Measurements from ENCODE around the gene ENTPD3.
A peak's percentile ranks its signal among the peaks of the same experiment; 100 is the strongest.
"Not testable (repeated sequence)": the region's sequence is repeated elsewhere in the genome, so short reads cannot be mapped to it uniquely, and the experiment has no call there.

ENTPD3 gene

GRCh38 chr3:40407611-40408010, 20.6 kb downstream of the ENTPD3 start:
- DNase-seq: no peak

GRCh38 chr3:40414270-40414669, 27.3 kb downstream of the ENTPD3 start:
- no peak for DNase-seq

- no peak for DNase-seq
Measured at GRCh38 chr3:40417845-40418543, 31.0 kb downstream of the ENTPD3 start.

- DNase-seq: no peak
Measured at GRCh38 chr3:40422861-40423260, 35.9 kb downstream of the ENTPD3 start.

- DNase-seq: no peak
Measured at GRCh38 chr3:40427045-40427669, 40.2 kb downstream of the ENTPD3 start.

- no peak for DNase-seq
Measured at GRCh38 chr3:40432793-40433192, 45.8 kb downstream of the ENTPD3 start.

- no peak for DNase-seq
Measured at GRCh38 chr3:40437889-40438288, 50.9 kb downstream of the ENTPD3 start.

GRCh38 chr3:40445062-40445461, 58.1 kb downstream of the ENTPD3 start:
- DNase-seq: no peak

GRCh38 chr3:40445880-40446279, 58.9 kb downstream of the ENTPD3 start:
- no peak for DNase-seq

GRCh38 chr3:40450438-40450837, 63.5 kb downstream of the ENTPD3 start:
- DNase-seq: no peak

GRCh38 chr3:40451551-40451950, 64.6 kb downstream of the ENTPD3 start:
- DNase-seq: no peak

GRCh38 chr3:40452057-40452456, 65.1 kb downstream of the ENTPD3 start:
- no peak for DNase-seq

- DNase-seq: no peak
Measured at GRCh38 chr3:40452562-40452875, 65.5 kb downstream of the ENTPD3 start.

- DNase-seq: peak; percentile 99
Measured at GRCh38 chr3:40452876-40453730, 66.1 kb downstream of the ENTPD3 start.

- DNase-seq: no peak
Measured at GRCh38 chr3:40453933-40454332, 66.9 kb downstream of the ENTPD3 start.

- DNase-seq: no peak
Measured at GRCh38 chr3:40455328-40455727, 68.3 kb downstream of the ENTPD3 start.

- no peak for DNase-seq
Measured at GRCh38 chr3:40456279-40456939, 69.4 kb downstream of the ENTPD3 start.

- peak; percentile 98 for DNase-seq
Measured at GRCh38 chr3:40456940-40457823, 70.2 kb downstream of the ENTPD3 start, which contains the start of gene RPL14. Gene RPL14, plus strand, starts transcription at chr3:40457339. Its CDS starts 133 bp downstream, at chr3:40457472.

GRCh38 chr3:40458473-40458872, 71.5 kb downstream of the ENTPD3 start:
- no peak for DNase-seq

- not testable (repeated sequence) for DNase-seq
Measured at GRCh38 chr3:40460481-40460880, 73.5 kb downstream of the ENTPD3 start.

- DNase-seq: no peak
Measured at GRCh38 chr3:40461161-40461560, 74.2 kb downstream of the ENTPD3 start.

GRCh38 chr3:40462838-40463237, 75.9 kb downstream of the ENTPD3 start:
- not testable (repeated sequence) for DNase-seq
